ENCODE measurements around the gene RAPH1. TPM values are rescaled to one million over a fixed set of nuclear protein-coding genes. Genes with fewer than 3 reads are reported as not detected.
A peak's percentile ranks its signal among the peaks of the same experiment; 100 is the strongest.

Gene RAPH1
- total RNA-seq, 1 donor from 2014 or later, result 38.6 TPM

DNA sequence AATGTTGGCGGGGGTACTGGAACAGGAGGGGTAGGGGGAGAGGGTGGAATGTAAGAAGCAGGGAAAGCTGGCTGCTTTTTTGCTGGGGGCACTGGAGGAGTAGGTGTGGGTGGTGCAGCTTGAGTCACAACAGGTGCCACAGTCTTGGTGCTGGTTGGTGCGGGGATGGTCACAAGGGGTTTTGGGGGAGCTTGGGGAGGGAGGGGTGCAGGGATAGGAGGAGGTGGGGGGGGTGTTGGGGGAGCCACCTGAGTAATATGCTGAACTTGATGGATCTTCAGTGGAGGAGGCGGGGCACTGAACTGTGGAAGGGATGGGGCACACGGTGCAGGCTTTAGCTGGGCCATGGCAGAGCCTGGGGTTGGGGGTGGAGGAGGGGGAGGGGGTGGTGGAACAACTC is 94.4 kb downstream of the RAPH1 start:
- peaks cover 5% of the 10 kb centered on the region for H3K4me1 Mint-ChIP-seq (ENCODE audit: unreplicated experiment)

DNA sequence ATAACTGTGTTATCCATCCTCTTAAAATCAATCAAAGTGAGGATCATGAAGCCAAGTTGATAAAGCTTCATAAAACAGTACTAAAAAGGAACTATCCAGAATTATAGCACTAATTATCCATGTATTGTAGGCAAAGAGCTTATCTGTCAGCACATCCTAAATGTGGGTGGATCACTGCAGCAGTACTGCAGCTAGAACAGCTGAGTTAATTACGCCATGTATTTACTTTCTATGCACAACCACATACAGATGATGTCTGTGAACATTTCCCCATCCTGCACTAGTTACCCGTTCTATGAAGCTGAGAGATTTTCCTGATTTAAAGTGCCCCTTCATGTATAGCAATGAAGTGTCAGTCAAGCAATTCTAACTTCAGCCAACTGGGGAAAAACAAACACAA is 96.6 kb downstream of the RAPH1 start:
- no peak overlapping the region for H3K27ac Mint-ChIP-seq (ENCODE audit: unreplicated experiment)
- H3K9me3 Mint-ChIP-seq (ENCODE audit: unreplicated experiment), result no peaks in the 10 kb centered on the region
- peaks cover 34% of the 10 kb centered on the region for H3K36me3 Mint-ChIP-seq (ENCODE audit: unreplicated experiment)
- no peak overlapping the region for H3K4me3 Mint-ChIP-seq (ENCODE audit: unreplicated experiment)
- no peaks in the 10 kb centered on the region for H3K27me3 Mint-ChIP-seq (ENCODE audit: unreplicated experiment)
- DNase-seq (ENCODE audit: extremely low spot score, unreplicated experiment), result no peak
- TF ChIP-seq, protein P1, sequence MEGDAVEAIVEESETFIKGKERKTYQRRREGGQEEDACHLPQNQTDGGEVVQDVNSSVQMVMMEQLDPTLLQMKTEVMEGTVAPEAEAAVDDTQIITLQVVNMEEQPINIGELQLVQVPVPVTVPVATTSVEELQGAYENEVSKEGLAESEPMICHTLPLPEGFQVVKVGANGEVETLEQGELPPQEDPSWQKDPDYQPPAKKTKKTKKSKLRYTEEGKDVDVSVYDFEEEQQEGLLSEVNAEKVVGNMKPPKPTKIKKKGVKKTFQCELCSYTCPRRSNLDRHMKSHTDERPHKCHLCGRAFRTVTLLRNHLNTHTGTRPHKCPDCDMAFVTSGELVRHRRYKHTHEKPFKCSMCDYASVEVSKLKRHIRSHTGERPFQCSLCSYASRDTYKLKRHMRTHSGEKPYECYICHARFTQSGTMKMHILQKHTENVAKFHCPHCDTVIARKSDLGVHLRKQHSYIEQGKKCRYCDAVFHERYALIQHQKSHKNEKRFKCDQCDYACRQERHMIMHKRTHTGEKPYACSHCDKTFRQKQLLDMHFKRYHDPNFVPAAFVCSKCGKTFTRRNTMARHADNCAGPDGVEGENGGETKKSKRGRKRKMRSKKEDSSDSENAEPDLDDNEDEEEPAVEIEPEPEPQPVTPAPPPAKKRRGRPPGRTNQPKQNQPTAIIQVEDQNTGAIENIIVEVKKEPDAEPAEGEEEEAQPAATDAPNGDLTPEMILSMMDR (IDR thresholded peaks at IDR 0.05), result no peak
- no peaks in the 10 kb centered on the region for H3K4me1 Mint-ChIP-seq (ENCODE audit: unreplicated experiment)

More for the DNA sequence above, 94.4 kb downstream of the RAPH1 start:
- H3K27ac Mint-ChIP-seq (ENCODE audit: unreplicated experiment), result no peak overlapping the region
- no peak overlapping the region for H3K4me3 Mint-ChIP-seq (ENCODE audit: unreplicated experiment)
- no peaks in the 10 kb centered on the region for H3K27me3 Mint-ChIP-seq (ENCODE audit: unreplicated experiment)
- TF ChIP-seq, protein P1 (IDR thresholded peaks at IDR 0.05), result no peak
- peaks cover 46% of the 10 kb centered on the region for H3K36me3 Mint-ChIP-seq (ENCODE audit: unreplicated experiment)
- DNase-seq (ENCODE audit: extremely low spot score, unreplicated experiment), result no peak
- H3K9me3 Mint-ChIP-seq (ENCODE audit: unreplicated experiment), result no peaks in the 10 kb centered on the region

DNA sequence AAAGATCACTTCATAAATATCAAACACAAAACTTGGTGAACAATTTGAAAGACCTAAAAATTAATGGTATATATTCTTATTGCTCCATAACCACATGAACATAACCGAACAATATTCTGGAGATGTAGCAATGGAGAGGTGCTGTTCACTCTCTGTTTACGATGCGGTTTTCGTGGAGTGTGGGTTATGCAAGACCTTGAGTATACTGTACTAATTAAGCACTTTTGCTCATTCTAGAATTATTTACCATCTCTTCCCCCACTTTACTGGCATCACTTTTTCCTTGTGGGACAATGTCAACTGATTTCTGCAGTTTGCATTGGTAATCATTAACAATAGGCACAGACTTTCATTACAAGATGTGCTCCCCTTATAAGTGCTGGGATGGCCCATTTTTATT is 97.6 kb downstream of the RAPH1 start:
- Mint-ChIP-seq H3K4me1 (ENCODE audit: unreplicated experiment) (no peaks in the 10 kb centered on the region), H3K9me3 (ENCODE audit: unreplicated experiment) (no peaks in the 10 kb centered on the region), H3K27ac (ENCODE audit: unreplicated experiment) (no peak overlapping the region), H3K36me3 (ENCODE audit: unreplicated experiment) (peaks cover 31% of the 10 kb centered on the region), H3K4me3 (ENCODE audit: unreplicated experiment) (no peak overlapping the region), H3K27me3 (ENCODE audit: unreplicated experiment) (no peaks in the 10 kb centered on the region)
- TF ChIP-seq, protein P1 (IDR thresholded peaks at IDR 0.05), result no peak
- DNase-seq (ENCODE audit: extremely low spot score, unreplicated experiment), result no peak

DNA sequence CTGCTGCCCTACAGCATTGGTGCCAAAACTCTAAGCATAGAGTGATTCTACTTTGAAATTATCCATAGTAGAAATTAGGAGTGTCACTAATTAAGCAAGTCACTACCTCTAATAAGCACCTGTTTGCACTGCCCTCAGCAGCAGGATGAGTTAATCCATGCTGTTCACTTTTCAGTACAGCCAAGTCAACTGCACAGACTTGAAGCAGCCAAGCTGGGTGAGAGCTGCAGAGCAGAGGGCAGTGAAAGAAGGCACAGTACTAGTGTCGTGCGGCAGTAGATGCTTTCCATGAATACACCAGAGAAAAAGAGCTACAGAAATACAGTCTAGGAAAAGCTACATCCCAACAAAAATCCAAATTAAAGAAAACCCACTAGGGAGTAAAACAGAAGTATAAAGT is 98.6 kb downstream of the RAPH1 start:
- Mint-ChIP-seq H3K27ac (ENCODE audit: unreplicated experiment) (no peak overlapping the region), H3K27me3 (ENCODE audit: unreplicated experiment) (no peaks in the 10 kb centered on the region), H3K4me3 (ENCODE audit: unreplicated experiment) (no peak overlapping the region), H3K36me3 (ENCODE audit: unreplicated experiment) (peaks cover 22% of the 10 kb centered on the region), H3K9me3 (ENCODE audit: unreplicated experiment) (no peaks in the 10 kb centered on the region), H3K4me1 (ENCODE audit: unreplicated experiment) (peaks cover 8% of the 10 kb centered on the region)
- no peak for DNase-seq (ENCODE audit: extremely low spot score, unreplicated experiment)
- TF ChIP-seq, protein P1 (IDR thresholded peaks at IDR 0.05), result no peak

DNA sequence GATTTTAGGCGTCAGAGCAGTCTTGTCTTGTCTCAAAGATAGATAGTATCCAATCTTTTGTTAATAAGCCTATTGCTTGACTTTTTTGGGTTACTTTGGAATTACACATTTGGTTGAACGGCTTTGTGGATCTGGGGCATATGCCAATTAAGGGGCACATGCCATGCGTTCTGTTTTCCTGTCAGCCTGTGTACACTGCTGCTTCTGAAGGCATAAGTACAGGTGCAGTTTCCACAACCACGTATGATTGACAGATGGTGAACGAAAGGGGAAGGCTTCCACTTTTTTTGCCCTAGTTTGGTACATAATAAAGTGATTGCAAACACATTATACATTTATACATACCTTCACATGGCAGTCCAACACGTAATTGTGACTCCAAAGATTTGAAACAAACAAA is 102.3 kb downstream of the RAPH1 start:
- Mint-ChIP-seq H3K9me3 (ENCODE audit: unreplicated experiment) (no peaks in the 10 kb centered on the region), H3K4me1 (ENCODE audit: unreplicated experiment) (peaks cover 8% of the 10 kb centered on the region), H3K36me3 (ENCODE audit: unreplicated experiment) (peaks cover 13% of the 10 kb centered on the region), H3K4me3 (ENCODE audit: unreplicated experiment) (no peak overlapping the region), H3K27ac (ENCODE audit: unreplicated experiment) (peak overlapping the region; percentile 56), H3K27me3 (ENCODE audit: unreplicated experiment) (no peaks in the 10 kb centered on the region)
- no peak for DNase-seq (ENCODE audit: extremely low spot score, unreplicated experiment)
- TF ChIP-seq, protein P1 (IDR thresholded peaks at IDR 0.05), result no peak

Measured in osteocyte (in vitro differentiated cells).